ENCODE results near the gene ADRM1.

Gene ADRM1

GRCh38 chr20:62326559-62326958 lies 23.8 kb downstream of the ADRM1 start:
- no peak overlapping the region for H3K4me3 ChIP-seq (ENCODE audit: low read length)
- DNase-seq (ENCODE audit: low read depth) = no peak
- no peak for TF ChIP-seq CTCF (conservative IDR thresholded peaks at IDR 0.05; ENCODE audit: low read depth, low read length)

DNA sequence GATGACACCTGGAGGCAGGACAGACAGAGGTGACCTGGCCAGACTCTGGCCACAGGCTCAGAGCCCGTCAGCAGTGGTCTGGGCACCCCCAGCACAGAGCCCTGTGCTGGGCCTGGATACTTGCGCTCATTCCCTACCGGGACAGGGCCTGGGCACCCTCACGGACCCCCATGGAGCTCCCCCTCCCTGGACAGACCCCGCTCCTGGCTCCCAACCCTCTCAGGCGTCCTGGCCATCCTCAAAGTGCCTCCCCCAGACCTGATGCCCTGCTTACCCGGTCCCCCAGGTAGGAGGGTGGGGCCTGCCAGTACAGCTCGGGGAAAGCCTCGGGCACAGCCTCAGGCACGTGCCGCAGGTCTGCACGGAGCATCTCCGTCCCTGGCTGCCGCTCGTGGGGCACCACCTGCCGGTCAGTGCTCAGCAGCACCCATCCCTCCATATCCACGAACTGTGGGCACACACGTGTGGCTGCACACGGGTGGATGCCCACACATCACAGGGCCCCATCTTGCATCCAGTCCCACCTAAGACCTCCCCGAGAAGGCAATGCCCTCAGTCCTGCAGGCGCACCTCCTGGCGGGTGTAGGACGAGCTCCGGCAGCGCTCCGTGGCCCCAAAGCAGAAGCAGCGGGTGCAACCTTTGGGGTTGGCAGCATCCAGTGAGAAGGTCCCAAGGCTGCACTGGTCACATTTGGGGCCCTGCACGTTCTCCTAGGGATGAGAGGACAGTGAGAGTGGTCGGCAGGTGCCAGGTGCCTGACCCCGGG lies 24.3 kb downstream of the ADRM1 start:
- no peak overlapping the region for H3K4me3 ChIP-seq (ENCODE audit: low read length)
- TF ChIP-seq CTCF (conservative IDR thresholded peaks at IDR 0.05; ENCODE audit: low read depth, low read length) = no peak
- no peak for DNase-seq (ENCODE audit: low read depth)

- no peak for DNase-seq (ENCODE audit: low read depth)
- no peak overlapping the region for H3K4me3 ChIP-seq (ENCODE audit: low read length)
- no peak for TF ChIP-seq CTCF (conservative IDR thresholded peaks at IDR 0.05; ENCODE audit: low read depth, low read length)
Observed at GRCh38 chr20:62327726-62328495, 25.1 kb downstream of the ADRM1 start.

DNA sequence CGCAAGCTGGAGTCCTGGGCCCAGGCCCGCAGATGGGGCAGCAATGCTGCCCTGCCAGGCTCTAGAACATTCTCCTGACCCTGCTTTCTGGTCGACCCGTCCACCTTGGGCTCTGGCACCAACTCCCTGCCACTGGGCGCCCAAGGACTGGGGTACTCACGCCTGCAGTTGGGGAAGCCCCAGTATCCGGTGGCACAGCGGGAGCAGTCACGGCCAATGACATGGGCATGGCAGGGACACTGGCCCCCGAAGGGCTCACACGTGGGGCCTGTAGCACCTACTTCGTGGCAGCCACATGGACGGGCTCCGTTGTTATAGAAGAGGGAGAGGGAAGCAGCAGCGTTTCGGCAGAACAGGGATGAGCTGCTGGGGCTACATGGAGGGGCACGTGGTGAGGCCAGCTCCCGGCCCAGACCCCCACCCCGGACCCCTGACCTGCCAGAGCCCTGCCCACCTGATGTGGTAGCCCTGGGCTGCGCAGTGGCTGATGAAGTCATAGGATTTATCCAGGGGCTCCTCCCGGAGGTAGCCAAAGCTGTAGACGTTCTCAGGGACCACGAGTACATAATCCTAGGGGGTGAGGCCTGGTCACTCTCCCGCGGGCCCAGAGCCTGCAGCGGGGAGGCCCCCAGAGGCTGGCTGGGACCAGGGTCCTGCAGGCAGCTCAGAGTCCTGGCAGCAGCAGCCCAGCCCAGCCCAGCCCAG lies 26.0 kb downstream of the ADRM1 start:
- H3K4me3 ChIP-seq (ENCODE audit: low read length) = no peak overlapping the region
- no peak for TF ChIP-seq CTCF (conservative IDR thresholded peaks at IDR 0.05; ENCODE audit: low read depth, low read length)
- DNase-seq (ENCODE audit: low read depth) = no peak

- DNase-seq (ENCODE audit: low read depth) = no peak
- no peak overlapping the region for H3K4me3 ChIP-seq (ENCODE audit: low read length)
- no peak for TF ChIP-seq CTCF (conservative IDR thresholded peaks at IDR 0.05; ENCODE audit: low read depth, low read length)
Observed at GRCh38 chr20:62329389-62330377, 26.9 kb downstream of the ADRM1 start.

- no peak for TF ChIP-seq CTCF (conservative IDR thresholded peaks at IDR 0.05; ENCODE audit: low read depth, low read length)
- H3K4me3 ChIP-seq (ENCODE audit: low read length) = no peak overlapping the region
- DNase-seq (ENCODE audit: low read depth) = no peak
Observed at GRCh38 chr20:62330576-62331317, 27.9 kb downstream of the ADRM1 start.
